Astrocyte (in vitro differentiated cells and primary cell): ENCODE measurements around the gene MICALL2.

Source experiments
- EZH2 ChIP-seq: IDR thresholded peaks from 2 replicates; pipeline ENCODE4 v1.6.1; 2012; ENCODE audit warnings: mild to moderate bottlenecking, low read length, inconsistent platforms; ENCODE audit not compliant: insufficient read depth
- TF ChIP-seq, protein P1 (sequence below): IDR thresholded peaks from 2 replicates; pipeline ENCODE4 v1.5.1; 2011; ENCODE audit warnings: low read depth, mild to moderate bottlenecking, inconsistent platforms, low read length, moderate library complexity; ENCODE audit not compliant: insufficient read depth

DNA sequence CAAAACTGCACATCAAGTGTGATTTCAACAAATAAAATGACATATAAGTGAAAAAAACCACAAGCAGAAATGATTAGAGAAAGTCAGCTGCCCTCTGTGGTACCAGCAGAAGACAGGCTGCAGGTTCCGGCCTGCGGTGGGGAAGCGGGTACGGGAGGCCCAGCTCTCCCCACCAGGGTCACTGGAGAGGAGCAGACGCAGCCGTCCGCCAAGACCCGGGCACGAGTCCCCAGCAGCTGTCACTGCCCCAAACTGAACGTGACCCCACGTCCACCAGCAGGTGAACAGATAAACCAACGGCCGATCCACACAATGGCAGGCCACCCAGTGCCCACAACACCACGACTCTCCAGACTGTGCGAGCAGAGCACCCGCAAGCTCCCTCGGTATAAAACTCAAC is 16.1 kb upstream of the MICALL2 start:
- TF ChIP-seq, protein P1, sequence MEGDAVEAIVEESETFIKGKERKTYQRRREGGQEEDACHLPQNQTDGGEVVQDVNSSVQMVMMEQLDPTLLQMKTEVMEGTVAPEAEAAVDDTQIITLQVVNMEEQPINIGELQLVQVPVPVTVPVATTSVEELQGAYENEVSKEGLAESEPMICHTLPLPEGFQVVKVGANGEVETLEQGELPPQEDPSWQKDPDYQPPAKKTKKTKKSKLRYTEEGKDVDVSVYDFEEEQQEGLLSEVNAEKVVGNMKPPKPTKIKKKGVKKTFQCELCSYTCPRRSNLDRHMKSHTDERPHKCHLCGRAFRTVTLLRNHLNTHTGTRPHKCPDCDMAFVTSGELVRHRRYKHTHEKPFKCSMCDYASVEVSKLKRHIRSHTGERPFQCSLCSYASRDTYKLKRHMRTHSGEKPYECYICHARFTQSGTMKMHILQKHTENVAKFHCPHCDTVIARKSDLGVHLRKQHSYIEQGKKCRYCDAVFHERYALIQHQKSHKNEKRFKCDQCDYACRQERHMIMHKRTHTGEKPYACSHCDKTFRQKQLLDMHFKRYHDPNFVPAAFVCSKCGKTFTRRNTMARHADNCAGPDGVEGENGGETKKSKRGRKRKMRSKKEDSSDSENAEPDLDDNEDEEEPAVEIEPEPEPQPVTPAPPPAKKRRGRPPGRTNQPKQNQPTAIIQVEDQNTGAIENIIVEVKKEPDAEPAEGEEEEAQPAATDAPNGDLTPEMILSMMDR = no peak
- no peak for TF ChIP-seq EZH2
